CD14-positive monocyte (primary cell): ENCODE measurements around the gene PAM16. TPM values are rescaled to one million over a fixed set of nuclear protein-coding genes. Genes with fewer than 3 reads are reported as not detected.

Source experiments
- DNase-seq, 3 donors: peaks; one replicate each; pipeline ENCODE4 v3.0.0-alpha.2; 2011 to 2022
- H2AFZ ChIP-seq: 2 replicates; pipeline ENCODE4 v1.6.0; 2012; ENCODE audit warnings: mild to moderate bottlenecking, low read depth, low read length, inconsistent platforms; ENCODE audit not compliant: insufficient read depth, poor library complexity, severe bottlenecking
- H3K27ac ChIP-seq, 2 donors: 1 replicate in 1 of 2; 2 replicates in 1 of 2; pipeline ENCODE4 v1.5.1; 2012 to 2013; ENCODE audit warnings: low read length in 2 of 2, control low read depth in 1 of 2, inconsistent platforms in 1 of 2, low read depth in 1 of 2, mild to moderate bottlenecking in 1 of 2
- H3K27me3 ChIP-seq, 2 donors: one replicate each; pipeline versions ENCODE4 v1.6.0 to v1.6.1; 2011 to 2013; ENCODE audit warnings: low read length in 2 of 2; ENCODE audit not compliant: control insufficient read depth in 2 of 2, insufficient read depth in 2 of 2
- H3K36me3 ChIP-seq, 2 donors: replicated peaks in 1 of 2; 1 replicate in 1 of 2; 2 replicates in 1 of 2; pipeline versions ENCODE4 v1.5.1 to v1.6.1; 2012 to 2013; ENCODE audit warnings: low read length in 2 of 2, control low read depth in 1 of 2, inconsistent platforms in 1 of 2, mild to moderate bottlenecking in 1 of 2; ENCODE audit not compliant: insufficient read depth in 2 of 2, control insufficient read depth in 1 of 2
- H3K4me1 ChIP-seq, 2 donors: 1 replicate in 1 of 2; 2 replicates in 1 of 2; pipeline versions ENCODE4 v1.5.1 to v1.6.1; 2012 to 2013; ENCODE audit warnings: low read length in 2 of 2, control low read depth in 1 of 2, inconsistent platforms in 1 of 2, mild to moderate bottlenecking in 1 of 2, moderate library complexity in 1 of 2; ENCODE audit not compliant: insufficient read depth in 2 of 2, control insufficient read depth in 1 of 2
- H3K4me2 ChIP-seq: replicated peaks from 2 replicates; pipeline ENCODE3; 2012; ENCODE audit warnings: low read length, moderate library complexity, mild to moderate bottlenecking; ENCODE audit not compliant: poor library complexity, severe bottlenecking; ENCODE audit errors: extremely low read depth
- H3K4me3 ChIP-seq, 3 experiments: fragments of 200-600 bp in 1 of 3; sonication (generic) in 1 of 3; replicated peaks in 1 of 3; 1 replicate in 2 of 3; 2 replicates in 1 of 3; pipeline ENCODE4 v1.5.1; 2011 to 2013; ENCODE audit warnings: low read length in 3 of 3, mild to moderate bottlenecking in 3 of 3, control low read depth in 2 of 3, low read depth in 2 of 3, inconsistent platforms in 1 of 3, moderate library complexity in 1 of 3
- H3K79me2 ChIP-seq: 2 replicates; pipeline ENCODE4 v1.6.0; 2012; ENCODE audit warnings: mild to moderate bottlenecking, control low read depth, inconsistent platforms, low read length, moderate library complexity; ENCODE audit not compliant: insufficient read depth
- H3K9ac ChIP-seq: 2 replicates; pipeline ENCODE4 v1.6.0; 2017; ENCODE audit warnings: low read length, mild to moderate bottlenecking; ENCODE audit not compliant: insufficient read depth, poor library complexity, severe bottlenecking
- H3K9me3 ChIP-seq, 2 donors: replicated peaks in 1 of 2; 1 replicate in 1 of 2; 2 replicates in 1 of 2; pipeline versions ENCODE4 v1.5.1 to v1.6.1; 2012 to 2013; ENCODE audit warnings: low read length in 2 of 2, control low read depth in 1 of 2; ENCODE audit not compliant: control insufficient read depth in 1 of 2, insufficient read depth in 1 of 2
- H4K20me1 ChIP-seq: 2 replicates; pipeline ENCODE4 v1.6.0; 2012; ENCODE audit warnings: mild to moderate bottlenecking, low read length, control low read depth, moderate library complexity; ENCODE audit not compliant: insufficient read depth
- H3K27ac Mint-ChIP-seq, 7 donors: one replicate each; pipeline ENCODE4 v1.8.0; 2020; ENCODE audit warnings: mild to moderate bottlenecking in 7 of 7, mixed read lengths in 7 of 7, moderate library complexity in 6 of 7, inconsistent platforms in 2 of 7
- H3K27me3 Mint-ChIP-seq, 3 donors: one replicate each; pipeline ENCODE4 v1.8.0; 2021 to 2022; ENCODE audit warnings: low read depth in 3 of 3, mild to moderate bottlenecking in 3 of 3, mixed read lengths in 3 of 3, moderate library complexity in 3 of 3, inconsistent platforms in 1 of 3
- H3K36me3 Mint-ChIP-seq, 2 donors: one replicate each; pipeline ENCODE4 v1.8.0; 2020; ENCODE audit warnings: mixed read lengths in 2 of 2, inconsistent platforms in 1 of 2, mild to moderate bottlenecking in 1 of 2
- H3K4me1 Mint-ChIP-seq: one replicate; pipeline ENCODE4 v1.8.0; 2020; ENCODE audit warnings: mild to moderate bottlenecking, mixed read lengths
- H3K4me3 Mint-ChIP-seq, 2 donors: one replicate each; pipeline ENCODE4 v1.8.0; 2020; ENCODE audit warnings: mild to moderate bottlenecking in 2 of 2, mixed read lengths in 2 of 2, moderate library complexity in 1 of 2
- H3K9me3 Mint-ChIP-seq, 7 donors: one replicate each; pipeline ENCODE4 v1.8.0; 2020 to 2022; ENCODE audit warnings: mixed read lengths in 7 of 7, mild to moderate bottlenecking in 6 of 7, moderate library complexity in 6 of 7, inconsistent platforms in 2 of 7
- WGBS: methylation state at CpG from one replicate; pipeline ENCODE4 v1.1.5; 2013; ENCODE audit warnings: missing lambda C conversion rate; ENCODE audit not compliant: insufficient coverage; 5-methylcytosine and 5-hydroxymethylcytosine counted together
- intact Hi-C, 2 donors: fragments of 100-400 bp; cut with micrococcal nuclease; formaldehyde crosslinking; loops; one replicate each; pipeline versions ENCODE4 v1.15.0 to v1.15.1; 2023
- polyA plus RNA-seq, 3 donors: library from polyadenylated mRNA; depleted of rRNA in 1 of 3; unstranded in 2 of 3; stranded (reverse) in 1 of 3; fragments of 300-500 nt in 2 of 3; fragments of >200 nt in 1 of 3; fragmentation: Illumina TruSeq in 2 of 3; gene quantifications; 1 replicate in 2 of 3; 2 replicates in 1 of 3; pipeline ENCODE4 v1.2.3, GENCODE V29; 2012 to 2021
- TF ChIP-seq, protein P1 (sequence below): fragments of 200-600 bp; IDR thresholded peaks from one replicate; pipeline ENCODE4 v1.8.0; 2022; ENCODE audit warnings: antibody characterized with exemption, mild to moderate bottlenecking

The PAM16 gene
- polyA plus RNA-seq, 3 donors = 34.3 to 37.6 (median 34.7) TPM

DNA sequence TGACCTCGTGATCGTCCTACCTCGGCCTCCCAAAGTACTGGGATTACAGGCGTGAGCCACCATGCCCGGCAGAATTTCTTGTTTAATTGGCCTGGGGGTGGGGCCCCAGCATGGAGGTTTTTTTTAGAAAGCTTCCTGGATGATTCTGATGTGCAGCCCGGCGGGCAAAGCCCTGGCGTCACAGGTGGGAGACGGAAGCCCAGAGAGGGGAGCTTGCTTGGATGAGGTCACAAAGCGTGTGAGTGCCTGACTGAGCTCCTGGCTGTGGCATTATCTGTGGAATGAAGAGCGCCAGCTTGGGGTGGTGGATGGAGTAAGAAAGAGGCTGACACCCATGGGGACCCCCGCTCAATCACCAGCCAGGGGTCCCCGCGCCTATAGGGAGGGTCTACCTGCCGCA, 24.6 kb upstream of the PAM16 start:
- H3K4me2 ChIP-seq = no peak overlapping the region
- H3K27me3 ChIP-seq = no peaks in the 10 kb centered on the region
- DNase-seq = no peak
- H3K79me2 ChIP-seq = peaks cover 15% of the 10 kb centered on the region
- H3K9me3 Mint-ChIP-seq = no peaks in the 10 kb centered on the region
- no peaks in the 10 kb centered on the region for H3K9me3 ChIP-seq
- intact Hi-C loops = no loop called here
- H3K27ac ChIP-seq = no peak overlapping the region
- H3K36me3 Mint-ChIP-seq = peaks cover 12 to 42% of the 10 kb centered on the region in 2 donors
- peaks cover 30% of the 10 kb centered on the region for H3K4me1 Mint-ChIP-seq
- H3K4me3 Mint-ChIP-seq = no peak overlapping the region
- H4K20me1 ChIP-seq = peaks cover 97% of the 10 kb centered on the region
- H3K27me3 Mint-ChIP-seq = peaks cover 2 to 4% (median 3%) of the 10 kb centered on the region in 3 donors
- WGBS = 96% methylated on average over 15 of the region's 15 CpGs
- H3K4me3 ChIP-seq = no peak overlapping the region
- TF ChIP-seq, protein P1, sequence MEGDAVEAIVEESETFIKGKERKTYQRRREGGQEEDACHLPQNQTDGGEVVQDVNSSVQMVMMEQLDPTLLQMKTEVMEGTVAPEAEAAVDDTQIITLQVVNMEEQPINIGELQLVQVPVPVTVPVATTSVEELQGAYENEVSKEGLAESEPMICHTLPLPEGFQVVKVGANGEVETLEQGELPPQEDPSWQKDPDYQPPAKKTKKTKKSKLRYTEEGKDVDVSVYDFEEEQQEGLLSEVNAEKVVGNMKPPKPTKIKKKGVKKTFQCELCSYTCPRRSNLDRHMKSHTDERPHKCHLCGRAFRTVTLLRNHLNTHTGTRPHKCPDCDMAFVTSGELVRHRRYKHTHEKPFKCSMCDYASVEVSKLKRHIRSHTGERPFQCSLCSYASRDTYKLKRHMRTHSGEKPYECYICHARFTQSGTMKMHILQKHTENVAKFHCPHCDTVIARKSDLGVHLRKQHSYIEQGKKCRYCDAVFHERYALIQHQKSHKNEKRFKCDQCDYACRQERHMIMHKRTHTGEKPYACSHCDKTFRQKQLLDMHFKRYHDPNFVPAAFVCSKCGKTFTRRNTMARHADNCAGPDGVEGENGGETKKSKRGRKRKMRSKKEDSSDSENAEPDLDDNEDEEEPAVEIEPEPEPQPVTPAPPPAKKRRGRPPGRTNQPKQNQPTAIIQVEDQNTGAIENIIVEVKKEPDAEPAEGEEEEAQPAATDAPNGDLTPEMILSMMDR = no peak
- no peak overlapping the region for H2AFZ ChIP-seq
- H3K27ac Mint-ChIP-seq = no peak overlapping the region
- peaks cover 14 to 27% of the 10 kb centered on the region in 2 donors for H3K4me1 ChIP-seq
- H3K36me3 ChIP-seq = peaks cover 30 to 33% of the 10 kb centered on the region in 2 donors
- no peak overlapping the region for H3K9ac ChIP-seq

DNA sequence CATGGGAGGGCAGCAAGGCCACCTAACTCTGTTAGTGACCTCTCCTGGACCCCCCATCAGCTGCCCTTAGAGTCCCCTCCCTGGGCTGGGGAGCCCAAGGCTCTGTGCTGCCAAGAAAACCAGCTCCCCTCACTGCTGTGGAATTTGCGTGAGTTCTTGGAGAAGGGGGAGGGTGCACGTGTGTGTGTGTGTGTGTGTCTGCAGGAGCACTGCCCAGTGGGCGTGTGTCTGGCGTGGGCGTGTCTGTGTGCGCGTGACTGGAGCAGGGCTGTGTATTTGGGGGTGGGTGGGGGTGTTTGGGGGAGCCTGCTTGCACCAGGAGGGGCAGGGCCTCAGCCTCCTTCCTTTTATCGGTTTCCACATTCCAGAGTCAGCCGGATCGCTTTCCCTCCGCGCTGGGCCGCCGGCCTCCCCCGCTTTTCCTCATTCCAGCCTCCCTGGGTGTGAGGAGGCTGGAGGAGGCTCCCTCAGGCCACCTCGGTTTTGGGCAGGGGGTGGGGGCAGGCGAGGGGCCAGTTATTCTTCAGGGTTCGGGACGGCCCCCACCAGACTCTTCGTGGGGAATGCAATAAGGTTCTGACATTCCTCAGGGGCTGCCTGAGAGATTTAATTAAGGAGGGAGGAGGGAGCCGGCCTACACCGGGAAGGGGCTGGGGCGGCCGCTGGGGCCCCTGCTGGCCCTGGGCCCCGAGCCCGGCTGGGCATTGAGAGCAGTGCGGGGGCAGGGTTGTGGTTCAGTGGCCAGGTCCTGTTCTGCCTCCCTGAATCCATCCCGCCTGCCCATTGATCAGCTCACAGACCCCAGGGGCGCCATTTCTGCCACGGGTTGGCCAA, 23.0 kb upstream of the PAM16 start:
- H3K4me2 ChIP-seq = no peak overlapping the region
- no peak overlapping the region for H3K27ac ChIP-seq
- peaks cover 22% of the 10 kb centered on the region for H3K79me2 ChIP-seq
- no peak overlapping the region for H3K4me3 ChIP-seq
- H3K27me3 ChIP-seq = no peaks in the 10 kb centered on the region
- TF ChIP-seq, protein P1 = no peak
- Mint-ChIP-seq H3K4me3 (no peak overlapping the region), H3K9me3 (no peaks in the 10 kb centered on the region), H3K36me3 (peaks cover 9 to 38% of the 10 kb centered on the region in 2 donors), H3K27ac (peak overlapping the region in 1 of 7 donors; percentile 25), H3K4me1 (peaks cover 30% of the 10 kb centered on the region), H3K27me3 (peaks cover 2 to 4% (median 3%) of the 10 kb centered on the region in 3 donors)
- no peak overlapping the region for H2AFZ ChIP-seq
- 88% methylated on average over 9 of the region's 30 CpGs for WGBS
- intact Hi-C loops = no loop called here
- H3K9ac ChIP-seq = no peak overlapping the region
- H3K4me1 ChIP-seq = peaks cover 14 to 27% of the 10 kb centered on the region in 2 donors
- DNase-seq = no peak
- peaks cover 99% of the 10 kb centered on the region for H4K20me1 ChIP-seq
- H3K36me3 ChIP-seq = peaks cover 25 to 34% of the 10 kb centered on the region in 2 donors
- H3K9me3 ChIP-seq = no peaks in the 10 kb centered on the region
